Erythroblast (primary cell): ENCODE data around the gene HECW1.

ENCODE experiments used
- GATA1 ChIP-seq: IDR thresholded peaks from 2 replicates; pipeline ENCODE4 v1.6.1; 2011; ENCODE audit warnings: low read depth, mild to moderate bottlenecking, control low read depth, low read length, moderate library complexity
- POLR2A ChIP-seq: IDR thresholded peaks from 2 replicates; pipeline ENCODE4 v1.6.1; 2011; ENCODE audit warnings: mild to moderate bottlenecking, low read length

- TF ChIP-seq POLR2A (no peak), GATA1 (no peak)
Measured at GRCh38 chr7:43311694-43312093, 199.2 kb downstream of the HECW1 start.
